MM.1S (cell line): ENCODE measurements around the gene FHIP2A.

Experiments
- DNase-seq: peaks from one replicate; pipeline ENCODE4 v3.0.0-alpha.2; 2015
- H2AFZ ChIP-seq: fragments of 300-600 bp; sonication (generic); 2 replicates; pipeline ENCODE4 v1.6.0; 2016; ENCODE audit warnings: antibody characterized with exemption, low read length
- H3F3A ChIP-seq: fragments of 300-600 bp; sonication (generic); 2 replicates; pipeline ENCODE4 v1.6.1; 2016; ENCODE audit warnings: mild to moderate bottlenecking, antibody characterized with exemption, low read length, moderate library complexity, mixed read lengths; ENCODE audit not compliant: insufficient read depth
- H3K27ac ChIP-seq: fragments of 300-600 bp; sonication (generic); 2 replicates; pipeline ENCODE4 v1.5.1; 2016; ENCODE audit warnings: mild to moderate bottlenecking, low read length
- H3K27me3 ChIP-seq: fragments of 300-600 bp; sonication (generic); replicated peaks from 2 replicates; pipeline ENCODE4 v1.6.0; 2016; ENCODE audit warnings: low read length; ENCODE audit not compliant: insufficient read depth
- H3K36me3 ChIP-seq: fragments of 300-600 bp; sonication (generic); replicated peaks from 2 replicates; pipeline ENCODE4 v1.6.1; 2016; ENCODE audit warnings: mild to moderate bottlenecking, low read length, mixed read lengths; ENCODE audit not compliant: insufficient read depth
- H3K4me1 ChIP-seq: fragments of 300-600 bp; sonication (generic); 2 replicates; pipeline ENCODE4 v1.6.1; 2016; ENCODE audit warnings: low read length, mixed read lengths
- H3K4me2 ChIP-seq: fragments of 300-600 bp; sonication (generic); 2 replicates; pipeline ENCODE4 v1.6.0; 2016; ENCODE audit warnings: low read depth, low read length
- H3K4me3 ChIP-seq: fragments of 300-600 bp; sonication (generic); 2 replicates; pipeline ENCODE4 v1.5.1; 2016; ENCODE audit warnings: low read length, mixed read lengths
- H3K79me2 ChIP-seq: fragments of 300-600 bp; sonication (generic); 2 replicates; pipeline ENCODE4 v1.6.1; 2016; ENCODE audit warnings: mixed run types, low read length, mixed read lengths
- H3K9ac ChIP-seq: fragments of 300-600 bp; sonication (generic); 2 replicates; pipeline ENCODE4 v1.6.1; 2016; ENCODE audit warnings: low read length, mixed read lengths
- H3K9me2 ChIP-seq: fragments of 300-600 bp; sonication (generic); replicated peaks from 2 replicates; pipeline ENCODE4 v1.6.1; 2016; ENCODE audit warnings: mild to moderate bottlenecking, low read length, mixed read lengths; ENCODE audit not compliant: insufficient read depth
- H3K9me3 ChIP-seq: fragments of 300-600 bp; sonication (generic); replicated peaks from 2 replicates; pipeline ENCODE4 v1.6.1; 2016; ENCODE audit warnings: mild to moderate bottlenecking, low read length, mixed read lengths; ENCODE audit not compliant: insufficient read depth
- H4K20me1 ChIP-seq: fragments of 300-600 bp; sonication (generic); 2 replicates; pipeline ENCODE4 v1.6.1; 2016; ENCODE audit warnings: mild to moderate bottlenecking, low read length, moderate library complexity, mixed read lengths; ENCODE audit not compliant: insufficient read depth
- EZH2 ChIP-seq: fragments of 300-600 bp; sonication (generic); optimal IDR thresholded peaks from 2 replicates; pipeline ENCODE3; 2017; ENCODE audit warnings: low read depth, mild to moderate bottlenecking, antibody characterized with exemption, low read length, mixed read lengths
- EZH2phosphoT487 ChIP-seq: fragments of 300-600 bp; sonication (generic); IDR thresholded peaks from 2 replicates; pipeline ENCODE4 v1.6.1; 2018; ENCODE audit warnings: antibody characterized with exemption, low read length
- TF ChIP-seq, protein P1 (sequence below): fragments of 300-600 bp; sonication (generic); IDR thresholded peaks from 2 replicates; pipeline ENCODE4 v1.5.1; 2016; ENCODE audit warnings: antibody characterized with exemption, low read length, mixed read lengths

The FHIP2A gene

DNA sequence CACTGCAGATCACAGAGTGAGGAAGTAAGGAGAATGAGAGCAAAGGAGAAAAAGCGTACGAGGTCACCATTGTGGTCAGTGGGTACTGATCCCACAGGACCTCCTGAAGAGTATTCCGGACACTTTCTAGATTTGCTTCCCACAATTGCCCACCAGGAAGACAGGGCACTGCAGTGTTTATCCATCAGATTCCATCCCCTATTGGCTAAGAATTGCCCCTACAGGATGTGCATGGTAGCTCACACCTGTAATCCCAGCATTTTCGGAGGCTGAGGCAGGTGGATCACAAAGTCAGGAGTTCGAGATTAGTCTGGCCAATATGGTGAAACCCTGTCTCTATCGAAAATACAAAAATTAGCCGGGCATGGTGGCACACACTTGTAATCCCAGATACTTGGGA lies 5.3 kb upstream of the FHIP2A start:
- H3K9me3 ChIP-seq: no peaks in the 10 kb centered on the region
- H3K4me3 ChIP-seq: no peak overlapping the region
- H3K27me3 ChIP-seq: no peaks in the 10 kb centered on the region
- DNase-seq: no peak
- TF ChIP-seq EZH2: no peak
- no peak for TF ChIP-seq EZH2phosphoT487
- TF ChIP-seq, protein P1, sequence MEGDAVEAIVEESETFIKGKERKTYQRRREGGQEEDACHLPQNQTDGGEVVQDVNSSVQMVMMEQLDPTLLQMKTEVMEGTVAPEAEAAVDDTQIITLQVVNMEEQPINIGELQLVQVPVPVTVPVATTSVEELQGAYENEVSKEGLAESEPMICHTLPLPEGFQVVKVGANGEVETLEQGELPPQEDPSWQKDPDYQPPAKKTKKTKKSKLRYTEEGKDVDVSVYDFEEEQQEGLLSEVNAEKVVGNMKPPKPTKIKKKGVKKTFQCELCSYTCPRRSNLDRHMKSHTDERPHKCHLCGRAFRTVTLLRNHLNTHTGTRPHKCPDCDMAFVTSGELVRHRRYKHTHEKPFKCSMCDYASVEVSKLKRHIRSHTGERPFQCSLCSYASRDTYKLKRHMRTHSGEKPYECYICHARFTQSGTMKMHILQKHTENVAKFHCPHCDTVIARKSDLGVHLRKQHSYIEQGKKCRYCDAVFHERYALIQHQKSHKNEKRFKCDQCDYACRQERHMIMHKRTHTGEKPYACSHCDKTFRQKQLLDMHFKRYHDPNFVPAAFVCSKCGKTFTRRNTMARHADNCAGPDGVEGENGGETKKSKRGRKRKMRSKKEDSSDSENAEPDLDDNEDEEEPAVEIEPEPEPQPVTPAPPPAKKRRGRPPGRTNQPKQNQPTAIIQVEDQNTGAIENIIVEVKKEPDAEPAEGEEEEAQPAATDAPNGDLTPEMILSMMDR: no peak
- no peak overlapping the region for H3K9ac ChIP-seq
- peaks cover 6% of the 10 kb centered on the region; the same call in 1 of the 2 replicates for H3F3A ChIP-seq
- H3K9me2 ChIP-seq: no peaks in the 10 kb centered on the region
- no peaks in the 10 kb centered on the region for H4K20me1 ChIP-seq
- H3K4me1 ChIP-seq: peaks cover 6% of the 10 kb centered on the region
- no peaks in the 10 kb centered on the region for H3K36me3 ChIP-seq
- no peak overlapping the region for H3K27ac ChIP-seq
- H2AFZ ChIP-seq: no peak overlapping the region
- H3K4me2 ChIP-seq: no peak overlapping the region
- H3K79me2 ChIP-seq: no peaks in the 10 kb centered on the region

DNA sequence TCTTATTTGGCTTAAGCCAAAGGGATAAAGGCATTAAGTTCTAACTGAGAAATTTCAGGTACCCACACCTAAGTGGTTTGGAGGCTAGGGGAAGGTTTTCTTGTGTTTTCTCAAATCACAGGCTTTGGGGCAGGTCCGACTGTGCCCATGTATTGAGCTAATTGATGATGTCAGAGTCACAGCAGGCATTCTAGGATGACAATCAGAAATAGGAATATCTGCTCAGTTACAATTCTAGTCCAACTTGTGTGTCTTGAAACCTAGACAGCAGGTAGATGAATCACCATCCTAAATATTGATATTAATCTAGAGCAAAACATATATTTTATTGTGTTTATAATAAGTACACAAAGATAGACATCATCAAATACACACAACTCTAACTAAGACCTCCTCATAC lies 2.3 kb upstream of the FHIP2A start:
- Histone ChIP-seq H3F3A (peaks cover 8% of the 10 kb centered on the region), H3K4me1 (no peaks in the 10 kb centered on the region), H3K27ac (no peak overlapping the region), H3K9ac (no peak overlapping the region), H3K4me2 (no peak overlapping the region), H2AFZ (no peak overlapping the region), H3K36me3 (no peaks in the 10 kb centered on the region), H3K9me3 (no peaks in the 10 kb centered on the region), H3K9me2 (no peaks in the 10 kb centered on the region), H3K79me2 (peaks cover 19% of the 10 kb centered on the region), H3K27me3 (no peaks in the 10 kb centered on the region), H3K4me3 (no peak overlapping the region), H4K20me1 (no peaks in the 10 kb centered on the region)
- TF ChIP-seq, protein P1: no peak
- TF ChIP-seq EZH2 (no peak), EZH2phosphoT487 (no peak)
- no peak for DNase-seq

DNA sequence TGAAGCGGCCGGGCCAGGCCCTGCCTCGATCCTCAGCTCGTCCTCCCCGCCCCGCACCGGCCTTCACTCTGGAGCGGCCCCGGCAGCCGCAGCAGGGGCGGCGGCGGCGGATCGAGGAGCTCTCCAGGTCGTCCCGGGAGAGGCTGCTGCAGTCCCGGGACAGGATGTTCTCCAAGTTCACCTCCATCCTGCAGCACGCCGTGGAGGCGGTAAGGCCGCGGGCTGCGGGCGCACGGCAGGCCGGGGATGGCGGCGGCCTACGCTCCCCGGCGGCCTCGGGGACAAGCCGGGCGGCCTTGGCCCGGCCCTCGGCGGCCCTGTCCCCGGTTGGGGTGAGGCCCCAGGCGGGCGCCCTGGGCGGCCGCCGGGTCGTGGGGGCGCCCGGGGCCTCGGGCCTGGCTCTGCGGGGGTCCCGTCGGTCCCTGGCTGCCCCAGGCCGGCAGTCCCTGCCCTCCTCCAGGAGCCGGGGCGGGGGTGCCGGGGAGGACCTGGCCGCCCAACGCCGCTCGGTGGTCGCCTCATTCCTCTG lies 399 bp downstream of the FHIP2A start:
- no peak for DNase-seq
- H2AFZ ChIP-seq: peak overlapping the region; percentile 87

More for the DNA sequence above, 399 bp downstream of the FHIP2A start:
- Histone ChIP-seq H3K9me2 (no peaks in the 10 kb centered on the region), H3K4me1 (no peaks in the 10 kb centered on the region), H3K9me3 (no peaks in the 10 kb centered on the region), H3K9ac (peak overlapping the region; percentile 82), H3F3A (peaks cover 8% of the 10 kb centered on the region), H3K79me2 (peaks cover 46% of the 10 kb centered on the region), H3K27ac (peak overlapping the region; percentile 62; the same call in 1 of the 2 replicates), H3K4me3 (peak overlapping the region; percentile 92), H3K36me3 (no peaks in the 10 kb centered on the region), H3K27me3 (no peaks in the 10 kb centered on the region), H4K20me1 (no peaks in the 10 kb centered on the region), H3K4me2 (peak overlapping the region; percentile 72; the same call in 1 of the 2 replicates)
- TF ChIP-seq, protein P1: no peak
- TF ChIP-seq EZH2phosphoT487 (no peak), EZH2 (no peak)
